GM12878 (cell line): ENCODE results near the gene ZPBP2. TPM values are rescaled to one million over a fixed set of nuclear protein-coding genes. Genes with fewer than 3 reads are reported as not detected.

ENCODE experiments used
- ATAC-seq: fragments of 200-7000 bp; cut with Tn5 transposase; 3 replicates; pipeline ENCODE4 v1.9.1; 2020; ENCODE audit warnings: mild to moderate bottlenecking, moderate library complexity
- BruUV-seq: library from RNA; stranded (reverse); fragments of 400-500 nt; replicated peaks from 2 replicates; lab custom pipeline; 2021; lab: Mats Ljungman, UMichigan
- CTCF ChIA-PET: fragments of 300-600 bp; sonication (Branson Sonifier 250); formaldehyde crosslinking; extraction: SDS; loops from one replicate; lab custom pipeline; 2021; ENCODE audit warnings: inconsistent platforms; lab: Yijun Ruan, JAX
- POLR2A ChIA-PET: fragments of 350-600 bp; formaldehyde crosslinking; extraction: SDS; loops from one replicate; lab custom pipeline; 2021; ENCODE audit warnings: inconsistent platforms; lab: Charles Lee
- RAD21 ChIA-PET: fragments of 300-600 bp; sonication (Branson Sonifier 250); formaldehyde crosslinking; loops from one replicate; lab custom pipeline; 2023; ENCODE audit warnings: antibody characterized with exemption; ENCODE audit not compliant: unreplicated experiment; lab: Charles Lee
- SMC1A ChIA-PET: fragments of 300-600 bp; sonication (Branson Sonifier 250); formaldehyde crosslinking; loops from one replicate; lab custom pipeline; 2023; ENCODE audit not compliant: unreplicated experiment, uncharacterized antibody; lab: Charles Lee
- DNase-seq: peaks from one replicate; pipeline ENCODE4 v3.0.0-alpha.2; 2011; ENCODE audit warnings: low read depth, low spot score
- FAIRE-seq: peaks from 3 replicates; lab custom pipeline; 2011; peaks lifted over from hg19 to GRCh38; lab: Jason Lieb, UNC
- H2AFZ ChIP-seq: 2 replicates; pipeline ENCODE4 v1.6.0; 2011; ENCODE audit warnings: low read depth, low read length, control low read depth; ENCODE audit not compliant: control insufficient read depth
- H3K27ac ChIP-seq: 2 replicates; pipeline ENCODE4 v1.5.1; 2011; ENCODE audit warnings: control low read depth; ENCODE audit not compliant: control insufficient read depth, insufficient read depth
- H3K27me3 ChIP-seq, 2 experiments: replicated peaks in 1 of 2; 2 replicates each; pipeline versions ENCODE4 v1.6.0 to v1.6.1; 2011; ENCODE audit warnings: low read length in 1 of 2; ENCODE audit not compliant: control insufficient read depth in 2 of 2, insufficient read depth in 2 of 2
- H3K36me3 ChIP-seq, 2 experiments: 2 replicates each; pipeline ENCODE4 v1.5.1; 2011; ENCODE audit warnings: low read length in 1 of 2; ENCODE audit not compliant: control insufficient read depth in 2 of 2, insufficient read depth in 2 of 2
- H3K4me1 ChIP-seq: 2 replicates; pipeline ENCODE4 v1.6.1; 2011; ENCODE audit warnings: mild to moderate bottlenecking, low read length, moderate library complexity, mixed read lengths; ENCODE audit not compliant: control insufficient read depth, insufficient read depth
- H3K4me2 ChIP-seq: 2 replicates; pipeline ENCODE4 v1.6.0; 2011; ENCODE audit warnings: control low read depth; ENCODE audit not compliant: control insufficient read depth, insufficient read depth
- H3K4me3 ChIP-seq: fragments of 200-600 bp; sonication (generic); 2 replicates; pipeline ENCODE4 v1.5.1; 2016
- H3K79me2 ChIP-seq: 2 replicates; pipeline ENCODE4 v1.6.0; 2011; ENCODE audit warnings: low read length; ENCODE audit not compliant: control insufficient read depth, insufficient read depth
- H3K9ac ChIP-seq: 2 replicates; pipeline ENCODE4 v1.8.0; 2011; ENCODE audit warnings: low read length, control low read depth, mixed read lengths; ENCODE audit not compliant: control insufficient read depth, insufficient read depth
- H3K9me3 ChIP-seq: replicated peaks from 3 replicates; pipeline ENCODE4 v1.5.1; 2011; ENCODE audit warnings: mild to moderate bottlenecking, low read length; ENCODE audit not compliant: control insufficient read depth, insufficient read depth
- H4K20me1 ChIP-seq: 2 replicates; pipeline ENCODE4 v1.6.0; 2011; ENCODE audit not compliant: control insufficient read depth, insufficient read depth
- GATAD2B ChIP-seq: fragments of 450-650 bp; conservative IDR thresholded peaks from 2 replicates; pipeline ENCODE4 v1.6.1; 2017; ENCODE audit warnings: low read depth, mild to moderate bottlenecking, moderate library complexity
- NFIC ChIP-seq: IDR thresholded peaks from 2 replicates; pipeline ENCODE4 v1.6.1; 2012; ENCODE audit warnings: low read depth, mild to moderate bottlenecking, inconsistent platforms, low read length, moderate library complexity
- NR2C1 ChIP-seq: fragments of 450-650 bp; IDR thresholded peaks from 2 replicates; pipeline ENCODE4 v1.6.1; 2017; ENCODE audit warnings: antibody characterized with exemption, mild to moderate bottlenecking, moderate library complexity
- NR2F1 ChIP-seq: fragments of 450-650 bp; conservative IDR thresholded peaks from 2 replicates; pipeline ENCODE4 v1.6.1; 2017; ENCODE audit warnings: mild to moderate bottlenecking
- NRF1 ChIP-seq: conservative IDR thresholded peaks from 2 replicates; pipeline ENCODE4 v1.6.1; 2011; ENCODE audit warnings: mild to moderate bottlenecking, low read depth, low read length, improper control_type of control experiment
- PML ChIP-seq: IDR thresholded peaks from 2 replicates; pipeline ENCODE4 v1.6.1; 2012; ENCODE audit warnings: low read length, inconsistent platforms
- POLR2AphosphoS2 ChIP-seq: IDR thresholded peaks from 2 replicates; pipeline ENCODE4 v1.6.1; 2011; ENCODE audit warnings: low read depth, mild to moderate bottlenecking, low read length, improper control_type of control experiment, moderate library complexity
- RB1 ChIP-seq: fragments of 450-650 bp; formaldehyde crosslinking; IDR thresholded peaks from 2 replicates; pipeline ENCODE4 v1.6.1; 2017; ENCODE audit warnings: mild to moderate bottlenecking, borderline replicate concordance
- RCOR1 ChIP-seq: conservative IDR thresholded peaks from 2 replicates; pipeline ENCODE4 v1.6.1; 2012; ENCODE audit warnings: low read depth, low read length, improper control_type of control experiment
- SIX5 ChIP-seq: IDR thresholded peaks from 2 replicates; pipeline ENCODE4 v1.6.1; 2011; ENCODE audit warnings: mild to moderate bottlenecking, low read depth, low read length, moderate library complexity; ENCODE audit not compliant: severe bottlenecking
- SREBF2 ChIP-seq: IDR thresholded peaks from 2 replicates; pipeline ENCODE4 v1.6.1; 2012; ENCODE audit warnings: mild to moderate bottlenecking, low read length
- TAF1 ChIP-seq: IDR thresholded peaks from 2 replicates; pipeline ENCODE4 v1.6.1; 2011; ENCODE audit warnings: mild to moderate bottlenecking, low read depth, low read length, borderline replicate concordance
- TCF3 ChIP-seq: IDR thresholded peaks from 2 replicates; pipeline ENCODE4 v1.6.1; 2012; ENCODE audit warnings: low read depth, mild to moderate bottlenecking, low read length, borderline replicate concordance; ENCODE audit not compliant: insufficient read depth
- ZBED1 ChIP-seq: IDR thresholded peaks from 2 replicates; pipeline ENCODE4 v1.6.1; 2016; ENCODE audit warnings: borderline replicate concordance
- ZNF384 ChIP-seq: IDR thresholded peaks from 2 replicates; pipeline ENCODE4 v1.6.1; 2012; ENCODE audit warnings: low read depth, mild to moderate bottlenecking, low read length, improper control_type of control experiment, borderline replicate concordance
- ZNF622 ChIP-seq: fragments of 450-650 bp; IDR thresholded peaks from 2 replicates; pipeline ENCODE4 v1.6.1; 2017; ENCODE audit warnings: mild to moderate bottlenecking, inconsistent platforms
- WGBS: methylation state at CpG from one replicate; pipeline ENCODE4 v1.1.6; 2016; ENCODE audit warnings: low lambda C conversion rate; ENCODE audit not compliant: insufficient replicate concordance, insufficient coverage; ENCODE audit errors: missing lambda C conversion rate; 5-methylcytosine and 5-hydroxymethylcytosine counted together
- in situ Hi-C: fragments of 300-500 bp; cut with MboI; formaldehyde crosslinking; loops from 9 replicates; pipeline ENCODE4 v1.14.3; 2018; ENCODE audit warnings: mixed read lengths
- intact Hi-C: fragments of 100-400 bp; cut with micrococcal nuclease; formaldehyde crosslinking; loops from one replicate; pipeline ENCODE4 v1.14.2; 2022; ENCODE audit not compliant: unreplicated experiment
- polyA plus RNA-seq, 11 experiments: library from polyadenylated mRNA; depleted of rRNA in 4 of 11; unstranded in 6 of 11; stranded (reverse) in 5 of 11; fragments of >200 nt; fragmentation: Nextera tagmentation in 4 of 11; fragmentation: Illumina TruSeq in 1 of 11; extraction: Ambion mirVana in 4 of 11; extraction: Trizol in 1 of 11; gene quantifications; 1 replicate in 1 of 11; 2 replicates in 10 of 11; pipeline versions ENCODE4 v1.2.1 to v1.2.3, GENCODE V29; 2011 to 2016; ENCODE audit warnings: inconsistent platforms in 2 of 11, missing spikeins in 2 of 11, low read depth in 1 of 11
- total RNA-seq, 4 experiments: library from RNA; depleted of rRNA in 3 of 4; stranded (reverse); fragments of >200 nt in 3 of 4; fragmentation: Illumina TruSeq in 1 of 4; extraction: Trizol in 1 of 4; gene quantifications; 2 replicates each; pipeline versions ENCODE4 v1.2.1 to v1.2.3, GENCODE V29; 2013 to 2021

Gene ZPBP2
- total and polyA plus RNA-seq, 10 of the 15 experiments (the other 5 are each of a cell fraction or from before 2014, with no cell fraction given) = 0.33 to 1.0 (median 0.58) TPM

GRCh38 chr17:39894681-39895376, 26.8 kb downstream of the ZPBP2 start:
- 21% methylated on average over 3 of the region's 3 CpGs for WGBS
- FAIRE-seq = no peak
- H2AFZ ChIP-seq = peak overlapping the region; percentile 26; the same call in 1 of the 2 replicates
- POLR2A ChIA-PET = interaction anchor here (0.9 to 2.2 kb wide), 7 partner anchors 8 to 73 kb away, joined by 3 to 11 read pairs (median 5); no protein-coding TSS in a partner anchor
- BruUV-seq = no TSS peak
- RAD21 ChIA-PET = interaction anchor here (0.8 to 1.8 kb wide), 5 partner anchors 17 to 85 kb away, joined by 3 to 4 read pairs (median 3); partner anchors contain the start of genes LRRC3C, ORMDL3 and PSMD3
- H3K9me3 ChIP-seq = no peaks in the 10 kb centered on the region
- intact Hi-C loops = no loop called here
- DNase-seq = no peak
- in situ Hi-C loops = no loop called here
- no peak overlapping the region for H3K4me3 ChIP-seq
- no peaks in the 10 kb centered on the region for H3K27me3 ChIP-seq
- no peaks in the 10 kb centered on the region for H4K20me1 ChIP-seq
- no peaks in the 10 kb centered on the region for H3K79me2 ChIP-seq
- SMC1A ChIA-PET = interaction anchor here (0.6 to 3.7 kb wide), 12 partner anchors 11 to 272 kb away, joined by 3 to 22 read pairs (median 3); partner anchors contain the start of gene MIEN1
- H3K9ac ChIP-seq = no peak overlapping the region
- no peak overlapping the region for H3K27ac ChIP-seq
- H3K36me3 ChIP-seq = no peaks in the 10 kb centered on the region
- TF ChIP-seq PML (no peak), ZNF384 (no peak), SIX5 (no peak), NR2C1 (no peak), SREBF2 (no peak), ZNF622 (no peak)
- CTCF ChIA-PET = interaction anchor here (1.0 to 2.4 kb wide), 5 partner anchors 9 to 180 kb away, joined by 3 to 14 read pairs (median 5); no protein-coding TSS in a partner anchor
- no peak overlapping the region for H3K4me2 ChIP-seq
- no peak for ATAC-seq
- no peaks in the 10 kb centered on the region for H3K4me1 ChIP-seq

GRCh38 chr17:39898088-39898487, 30.1 kb downstream of the ZPBP2 start:
- ChIA-PET RAD21 (no interaction called here), POLR2A (no interaction called here), SMC1A (interaction anchor here (0.7 kb wide), 1 partner anchor 105 kb away, joined by 3 read pairs; no protein-coding TSS in a partner anchor), CTCF (interaction anchor here (0.5 to 1.4 kb wide), 2 partner anchors 18 to 22 kb away, joined by 3 read pairs; no protein-coding TSS in a partner anchor)
- intact Hi-C loops (no loop called here), in situ Hi-C loops (no loop called here)
- WGBS = 94% methylated on average over 4 of the region's 4 CpGs
- no peak overlapping the region for H3K4me2 ChIP-seq
- no peaks in the 10 kb centered on the region for H3K36me3 ChIP-seq
- ATAC-seq = no peak
- no peak overlapping the region for H2AFZ ChIP-seq
- no peaks in the 10 kb centered on the region for H3K27me3 ChIP-seq
- H3K4me3 ChIP-seq = no peak overlapping the region
- no peaks in the 10 kb centered on the region for H4K20me1 ChIP-seq
- no peaks in the 10 kb centered on the region for H3K4me1 ChIP-seq
- no peaks in the 10 kb centered on the region for H3K9me3 ChIP-seq
- no peak overlapping the region for H3K27ac ChIP-seq
- H3K79me2 ChIP-seq = no peaks in the 10 kb centered on the region
- FAIRE-seq = peak; percentile 41
- H3K9ac ChIP-seq = no peak overlapping the region
- no TSS peak for BruUV-seq
- DNase-seq = no peak
- TF ChIP-seq GATAD2B (no peak), RB1 (no peak), NRF1 (no peak), NFIC (no peak), ZBED1 (no peak), TAF1 (no peak), NR2F1 (no peak), TCF3 (no peak), PML (no peak), RCOR1 (no peak), POLR2AphosphoS2 (no peak)
